Measurements from ENCODE around the gene PEMT. TPM values are rescaled to one million over a fixed set of nuclear protein-coding genes. Genes with fewer than 3 reads are reported as not detected.

The PEMT gene
- total RNA-seq, 3 donors from 2014 or later (not counting 1 experiment from before 2014, with no cell fraction given) = 10.3 to 13.6 (median 12.6) TPM

GRCh38 chr17:17603178-17603894 lies 11.8 kb upstream of the PEMT start:
- intact Hi-C loops (cut with micrococcal nuclease) = no loop called here
- H3K4me3 Mint-ChIP-seq = no peak overlapping the region
- H3K4me3 ChIP-seq (ENCODE audit: low read length) = no peak overlapping the region
- H3K27ac Mint-ChIP-seq = no peak overlapping the region
- no peaks in the 10 kb centered on the region for H3K27me3 ChIP-seq (ENCODE audit: control insufficient read depth, insufficient read depth, low read length)
- no peaks in the 10 kb centered on the region for H3K4me1 ChIP-seq (ENCODE audit: control insufficient read depth, insufficient read depth, low read length)
- no peak for ATAC-seq
- no peaks in the 10 kb centered on the region for H3K36me3 ChIP-seq (ENCODE audit: control insufficient read depth, insufficient read depth, low read length)
- no peaks in the 10 kb centered on the region for H3K36me3 Mint-ChIP-seq
- 89% methylated on average over 14 of the region's 15 CpGs for WGBS (ENCODE audit: insufficient coverage)
- no peaks in the 10 kb centered on the region for H3K4me1 Mint-ChIP-seq
- H3K27ac ChIP-seq (ENCODE audit: low read length) = no peak overlapping the region
- no peak for DNase-seq
- no peaks in the 10 kb centered on the region for H3K9me3 Mint-ChIP-seq
- H3K9me3 ChIP-seq (ENCODE audit: control insufficient read depth, insufficient read depth, low read length) = no peaks in the 10 kb centered on the region
- no peak for TF ChIP-seq CTCF (IDR thresholded peaks at IDR 0.05)
- peaks cover 0 to 4% of the 10 kb centered on the region in 2 donors for H3K27me3 Mint-ChIP-seq (ENCODE audit: low read depth in 2 of 2)

GRCh38 chr17:17599965-17600364 lies 8.5 kb upstream of the PEMT start:
- H3K9me3 Mint-ChIP-seq = no peaks in the 10 kb centered on the region
- 92% methylated on average over 2 of the region's 4 CpGs for WGBS (ENCODE audit: insufficient coverage)

GRCh38 chr17:17598003-17598402 lies 6.5 kb upstream of the PEMT start:
- Histone ChIP-seq H3K4me1 (ENCODE audit: control insufficient read depth, insufficient read depth, low read length) (peaks cover 3% of the 10 kb centered on the region), H3K36me3 (ENCODE audit: control insufficient read depth, insufficient read depth, low read length) (no peaks in the 10 kb centered on the region), H3K4me3 (ENCODE audit: low read length) (no peak overlapping the region), H3K27ac (ENCODE audit: low read length) (no peak overlapping the region), H3K27me3 (ENCODE audit: control insufficient read depth, insufficient read depth, low read length) (no peaks in the 10 kb centered on the region), H3K9me3 (ENCODE audit: control insufficient read depth, insufficient read depth, low read length) (no peaks in the 10 kb centered on the region)
- Mint-ChIP-seq H3K4me3 (no peak overlapping the region), H3K27me3 (ENCODE audit: low read depth in 2 of 2) (peaks cover 0 to 2% of the 10 kb centered on the region in 2 donors), H3K9me3 (no peaks in the 10 kb centered on the region), H3K27ac (no peak overlapping the region), H3K4me1 (no peaks in the 10 kb centered on the region), H3K36me3 (no peaks in the 10 kb centered on the region)
- no peak for DNase-seq
- TF ChIP-seq CTCF (IDR thresholded peaks at IDR 0.05) = no peak
- ATAC-seq = no peak
- WGBS (ENCODE audit: insufficient coverage) = 98% methylated on average over 2 of the region's 2 CpGs
- intact Hi-C loops (cut with micrococcal nuclease) = no loop called here

More at GRCh38 chr17:17599965-17600364, 8.5 kb upstream of the PEMT start:
- DNase-seq = no peak
- no peak for ATAC-seq
- no peak overlapping the region for H3K27ac ChIP-seq (ENCODE audit: low read length)
- no peaks in the 10 kb centered on the region for H3K9me3 ChIP-seq (ENCODE audit: control insufficient read depth, insufficient read depth, low read length)
- Mint-ChIP-seq H3K4me1 (no peaks in the 10 kb centered on the region), H3K36me3 (no peaks in the 10 kb centered on the region), H3K27ac (no peak overlapping the region), H3K27me3 (ENCODE audit: low read depth in 2 of 2) (peaks cover 0 to 2% of the 10 kb centered on the region in 2 donors), H3K4me3 (no peak overlapping the region)
- intact Hi-C loops (cut with micrococcal nuclease) = no loop called here
- no peaks in the 10 kb centered on the region for H3K27me3 ChIP-seq (ENCODE audit: control insufficient read depth, insufficient read depth, low read length)
- H3K36me3 ChIP-seq (ENCODE audit: control insufficient read depth, insufficient read depth, low read length) = no peaks in the 10 kb centered on the region
- no peak overlapping the region for H3K4me3 ChIP-seq (ENCODE audit: low read length)
- H3K4me1 ChIP-seq (ENCODE audit: control insufficient read depth, insufficient read depth, low read length) = no peaks in the 10 kb centered on the region
- no peak for TF ChIP-seq CTCF (IDR thresholded peaks at IDR 0.05)

- no peak overlapping the region for H3K4me3 ChIP-seq (ENCODE audit: low read length)
- H3K36me3 Mint-ChIP-seq = no peaks in the 10 kb centered on the region
- no peaks in the 10 kb centered on the region for H3K27me3 ChIP-seq (ENCODE audit: control insufficient read depth, insufficient read depth, low read length)
- H3K4me1 Mint-ChIP-seq = peaks cover 15 to 16% of the 10 kb centered on the region in 2 donors
- peaks cover 0 to 2% of the 10 kb centered on the region in 2 donors for H3K27me3 Mint-ChIP-seq (ENCODE audit: low read depth in 2 of 2)
- H3K36me3 ChIP-seq (ENCODE audit: control insufficient read depth, insufficient read depth, low read length) = no peaks in the 10 kb centered on the region
- H3K9me3 Mint-ChIP-seq = no peaks in the 10 kb centered on the region
- intact Hi-C loops (cut with micrococcal nuclease) = no loop called here
- H3K27ac Mint-ChIP-seq = no peak overlapping the region
- ATAC-seq (no peak), DNase-seq (no peak)
- peaks cover 19% of the 10 kb centered on the region for H3K4me1 ChIP-seq (ENCODE audit: control insufficient read depth, insufficient read depth, low read length)
- H3K27ac ChIP-seq (ENCODE audit: low read length) = no peak overlapping the region
- no peaks in the 10 kb centered on the region for H3K9me3 ChIP-seq (ENCODE audit: control insufficient read depth, insufficient read depth, low read length)
- WGBS (ENCODE audit: insufficient coverage) = 84% methylated on average over 4 of the region's 4 CpGs
- H3K4me3 Mint-ChIP-seq = no peak overlapping the region
- no peak for TF ChIP-seq CTCF (IDR thresholded peaks at IDR 0.05)
Observed at GRCh38 chr17:17595755-17596154, 4.2 kb upstream of the PEMT start.

Data from natural killer cell (primary cell).